PFSK-1 (cell line): Measurements from ENCODE around the gene PSMB1.

Source experiments
- FOXP2 ChIP-seq: optimal IDR thresholded peaks from 2 replicates; pipeline ENCODE3; 2011; ENCODE audit warnings: borderline replicate concordance, control low read depth, inconsistent platforms; ENCODE audit not compliant: insufficient read depth; ENCODE audit errors: extremely low read length, extremely low read depth
- POLR2AphosphoS5 ChIP-seq: IDR thresholded peaks from 2 replicates; pipeline ENCODE4 v1.6.1; 2012; ENCODE audit warnings: low read depth, mild to moderate bottlenecking, control low read depth, low read length, moderate library complexity
- REST ChIP-seq, 2 experiments: IDR thresholded peaks; 2 replicates each; pipeline versions ENCODE4 v1.6.1 to v1.8.0; 2011 to 2012; ENCODE audit warnings: low read depth in 2 of 2, low read length in 2 of 2, control low read depth in 1 of 2, inconsistent platforms in 1 of 2, mild to moderate bottlenecking in 1 of 2, moderate library complexity in 1 of 2; ENCODE audit not compliant: insufficient read depth in 1 of 2
- SIN3A ChIP-seq: IDR thresholded peaks from 2 replicates; pipeline ENCODE4 v1.6.1; 2012; ENCODE audit warnings: mild to moderate bottlenecking, low read length, moderate library complexity, borderline replicate concordance; ENCODE audit not compliant: insufficient read depth
- TAF1 ChIP-seq: IDR thresholded peaks from 2 replicates; pipeline ENCODE4 v1.6.1; 2012; ENCODE audit warnings: low read length, control low read depth, borderline replicate concordance; ENCODE audit not compliant: insufficient read depth

The PSMB1 gene

GRCh38 chr6:170487707-170488329 is 65.3 kb downstream of the PSMB1 start:
- no peak for TF ChIP-seq SIN3A

GRCh38 chr6:170485159-170485558 is 67.9 kb downstream of the PSMB1 start:
- TF ChIP-seq POLR2AphosphoS5 (no peak), REST (IDR thresholded peaks at IDR 0.05; ENCODE audit: insufficient read depth in 1 of 2, low read depth in 2 of 2, low read length in 2 of 2) (no peak), SIN3A (no peak), TAF1 (no peak), FOXP2 (no peak)
